HCT116 (cell line): ENCODE results near the gene ASIC1. TPM values are rescaled to one million over a fixed set of nuclear protein-coding genes. Genes with fewer than 3 reads are reported as not detected.
"Not testable (repeated sequence)": the region's sequence is repeated elsewhere in the genome, so short reads cannot be mapped to it uniquely, and the experiment has no call there.

ENCODE experiments used
- ATAC-seq: fragments of 200-7000 bp; cut with Tn5 transposase; 2 replicates; pipeline ENCODE4 v1.9.1; 2020; ENCODE audit warnings: mild to moderate bottlenecking, moderate library complexity
- BruUV-seq: library from RNA; stranded (reverse); fragments of 400-500 nt; replicated peaks from 2 replicates; lab custom pipeline; 2021; lab: Mats Ljungman, UMichigan
- CTCF ChIA-PET: fragments of 300-600 bp; sonication (Branson Sonifier 250); formaldehyde crosslinking; loops from one replicate; lab custom pipeline; 2021; ENCODE audit warnings: antibody characterized with exemption; lab: Charles Lee
- POLR2A ChIA-PET: fragments of 300-600, 350-600 bp; sonication (Branson Sonifier 250); formaldehyde crosslinking; loops from one replicate; lab custom pipeline; 2021; ENCODE audit warnings: antibody characterized with exemption; lab: Charles Lee
- RAD21 ChIA-PET, 2 experiments: fragments of 300-600 bp; sonication (Branson Sonifier 250); formaldehyde crosslinking; loops; one replicate each; lab custom pipeline; 2023; ENCODE audit warnings: low total read pairs in 2 of 2; ENCODE audit not compliant: uncharacterized antibody in 2 of 2, unreplicated experiment in 2 of 2, low non-redundant PET in 1 of 2; lab: Charles Lee
- DNase-seq: peaks from one replicate; pipeline ENCODE4 v3.0.0-alpha.2; 2010; ENCODE audit warnings: low read depth, low spot score
- H2AFZ ChIP-seq: fragments of 200-600 bp; shearing (Covaris generic), sonication (generic); 2 replicates; pipeline ENCODE4 v1.6.1; 2017; ENCODE audit warnings: low read depth, mixed run types, mixed read lengths, antibody characterized with exemption, low read length; ENCODE audit not compliant: poor library complexity, severe bottlenecking
- H3K27ac ChIP-seq: 2 replicates; pipeline ENCODE4 v1.5.1; 2012; ENCODE audit warnings: low read depth, low read length
- H3K27me3 ChIP-seq: fragments of 200-600 bp; sonication (generic); 2 replicates; pipeline ENCODE4 v1.6.1; 2016; ENCODE audit warnings: mixed run types, low read length, mixed read lengths; ENCODE audit not compliant: insufficient read depth
- H3K36me3 ChIP-seq, 2 experiments: fragments of 200-500 bp in 1 of 2; fragments of 200-600 bp in 1 of 2; sonication (Bioruptor generic) in 1 of 2; sonication (generic) in 1 of 2; 2 replicates each; pipeline versions ENCODE4 v1.5.1 to v1.6.1; 2014 to 2016; ENCODE audit warnings: low read length in 2 of 2, inconsistent platforms in 1 of 2, mixed read lengths in 1 of 2, mixed run types in 1 of 2; ENCODE audit not compliant: insufficient read depth in 2 of 2, control insufficient read depth in 1 of 2
- H3K4me1 ChIP-seq, 2 experiments: fragments of 200-600 bp in 1 of 2; sonication (generic) in 1 of 2; 2 replicates each; pipeline versions ENCODE4 v1.5.1 to v1.6.1; 2012 to 2017; ENCODE audit warnings: low read length in 2 of 2, inconsistent platforms in 1 of 2, mild to moderate bottlenecking in 1 of 2, mixed read lengths in 1 of 2, mixed run types in 1 of 2, moderate library complexity in 1 of 2; ENCODE audit not compliant: insufficient read depth in 2 of 2, control insufficient read depth in 1 of 2
- H3K4me2 ChIP-seq: fragments of 200-600 bp; sonication (generic); 2 replicates; pipeline ENCODE4 v1.6.1; 2017; ENCODE audit warnings: mixed run types, low read length, mixed read lengths
- H3K4me3 ChIP-seq, 2 experiments: fragments of 200-600 bp in 1 of 2; sonication (generic) in 1 of 2; replicated peaks in 1 of 2; 2 replicates each; pipeline ENCODE4 v1.5.1; 2011 to 2016; ENCODE audit warnings: low read length in 2 of 2, control low read depth in 1 of 2, low read depth in 1 of 2, mild to moderate bottlenecking in 1 of 2, mixed read lengths in 1 of 2, mixed run types in 1 of 2
- H3K79me2 ChIP-seq: fragments of 200-600 bp; sonication (generic); 2 replicates; pipeline ENCODE4 v1.6.1; 2017; ENCODE audit warnings: mild to moderate bottlenecking, mixed run types, low read length, moderate library complexity, mixed read lengths; ENCODE audit not compliant: insufficient read depth
- H3K9ac ChIP-seq: fragments of 200-600 bp; sonication (generic); 2 replicates; pipeline ENCODE4 v1.6.1; 2016; ENCODE audit warnings: low read length, mixed read lengths
- H3K9me2 ChIP-seq: fragments of 200-600 bp; sonication (generic), shearing (Covaris generic); 2 replicates; pipeline ENCODE4 v1.6.1; 2017; ENCODE audit warnings: mixed run types, mild to moderate bottlenecking, moderate library complexity; ENCODE audit not compliant: insufficient read depth
- H3K9me3 ChIP-seq, 2 experiments: fragments of 200-500 bp in 1 of 2; fragments of 200-600 bp in 1 of 2; sonication (Bioruptor generic) in 1 of 2; sonication (generic) in 1 of 2; 2 replicates each; pipeline ENCODE4 v1.6.1; 2014 to 2017; ENCODE audit warnings: low read length in 2 of 2, mixed read lengths in 2 of 2, inconsistent platforms in 1 of 2, low read depth in 1 of 2, mild to moderate bottlenecking in 1 of 2, mixed run types in 1 of 2, moderate library complexity in 1 of 2; ENCODE audit not compliant: control insufficient read depth in 1 of 2, insufficient read depth in 1 of 2
- H4K20me1 ChIP-seq: fragments of 200-600 bp; sonication (generic), shearing (Covaris generic); 2 replicates; pipeline ENCODE4 v1.6.1; 2017; ENCODE audit warnings: mixed run types, mild to moderate bottlenecking, moderate library complexity; ENCODE audit not compliant: insufficient read depth
- ATF3 ChIP-seq: IDR thresholded peaks from 2 replicates; pipeline ENCODE4 v1.6.1; 2012
- ELF1 ChIP-seq: IDR thresholded peaks from 2 replicates; pipeline ENCODE4 v1.6.1; 2012; ENCODE audit warnings: low read depth, borderline replicate concordance
- EZH2phosphoT487 ChIP-seq: fragments of 200-600 bp; IDR thresholded peaks from 2 replicates; pipeline ENCODE4 v1.6.1; 2018; ENCODE audit warnings: antibody characterized with exemption, borderline replicate concordance
- FOSL1 ChIP-seq: IDR thresholded peaks from 2 replicates; pipeline ENCODE4 v1.6.1; 2012; ENCODE audit warnings: low read depth
- JUND ChIP-seq: IDR thresholded peaks from 2 replicates; pipeline ENCODE4 v1.6.1; 2012
- MAX ChIP-seq: IDR thresholded peaks from 2 replicates; pipeline ENCODE4 v1.6.1; 2012
- POLR2AphosphoS5 ChIP-seq: IDR thresholded peaks from 2 replicates; pipeline ENCODE4 v1.6.1; 2011; ENCODE audit warnings: mild to moderate bottlenecking, low read depth, low read length, moderate library complexity
- SRF ChIP-seq: IDR thresholded peaks from 2 replicates; pipeline ENCODE4 v1.6.1; 2012; ENCODE audit warnings: low read depth
- YY1 ChIP-seq: IDR thresholded peaks from 2 replicates; pipeline ENCODE4 v1.6.1; 2011; ENCODE audit warnings: low read length, low read depth, moderate library complexity, mild to moderate bottlenecking; ENCODE audit not compliant: insufficient replicate concordance; ENCODE audit errors: extremely low read depth
- intact Hi-C: fragments of 100-400 bp; cut with micrococcal nuclease; formaldehyde crosslinking; loops from 2 replicates; pipeline ENCODE4 v1.10.0; 2022
- total RNA-seq: library from RNA; stranded (reverse); gene quantifications from one replicate; pipeline ENCODE4 v1.2.1, GENCODE V29; 2021; ENCODE audit not compliant: unreplicated experiment

The ASIC1 gene
- total RNA-seq, 1 experiment from 2014 or later = 28.9 TPM

GRCh38 chr12:50025187-50026059 is 32.0 kb upstream of the ASIC1 start, which contains the start of gene RACGAP1 (continued):
- TF ChIP-seq SRF (no peak), EZH2phosphoT487 (no peak), MAX (peak; percentile 92)

- RAD21 ChIA-PET = no interaction called here
Measured at GRCh38 chr12:50026691-50027090, 30.7 kb upstream of the ASIC1 start.

GRCh38 chr12:50030449-50030848 is 26.9 kb upstream of the ASIC1 start:
- RAD21 ChIA-PET, DNase-seq, H4K20me1 ChIP-seq, H3K4me2 ChIP-seq, ATAC-seq, intact Hi-C loops, H3K4me3 ChIP-seq, BruUV-seq, H3K27ac ChIP-seq, H3K9ac ChIP-seq, H3K36me3 ChIP-seq, H3K27me3 ChIP-seq, H2AFZ ChIP-seq, H3K9me2 ChIP-seq, H3K9me3 ChIP-seq, H3K79me2 ChIP-seq: not testable (repeated sequence)
- POLR2A ChIA-PET = interaction anchor here (0.6 kb wide), 1 partner anchor 8 kb away, joined by 3 read pairs; no protein-coding TSS in a partner anchor
- peaks cover 9 to 11% of the 10 kb centered on the region in 2 experiments for H3K4me1 ChIP-seq
- CTCF ChIA-PET = interaction anchor here (1.1 to 2.0 kb wide), 4 partner anchors 9 to 163 kb away, joined by 3 to 13 read pairs (median 4); no protein-coding TSS in a partner anchor

More at GRCh38 chr12:50026691-50027090, 30.7 kb upstream of the ASIC1 start:
- Histone ChIP-seq H2AFZ (peak overlapping the region; percentile 75), H3K27ac (no peak overlapping the region), H3K4me1 (peaks cover 11 to 20% of the 10 kb centered on the region in 2 experiments), H3K4me2 (no peak overlapping the region), H3K36me3 (peaks cover 2 to 5% of the 10 kb centered on the region in 2 experiments; a peak in 1 of 4 replicates), H3K9me3 (no peaks in the 10 kb centered on the region), H3K9ac (no peak overlapping the region), H3K9me2 (peaks cover 3% of the 10 kb centered on the region; the same call in 1 of the 2 replicates), H4K20me1 (no peaks in the 10 kb centered on the region), H3K4me3 (no peak overlapping the region), H3K27me3 (no peaks in the 10 kb centered on the region), H3K79me2 (peaks cover 36% of the 10 kb centered on the region)
- ATAC-seq (no peak), DNase-seq (no peak)
- ChIA-PET CTCF (no interaction called here), POLR2A (no interaction called here)
- intact Hi-C loops = no loop called here
- no TSS peak for BruUV-seq
- TF ChIP-seq JUND (no peak), POLR2AphosphoS5 (no peak), FOSL1 (no peak), ATF3 (no peak), ELF1 (no peak), YY1 (no peak)
